Endodermal cell (in vitro differentiated cells): Measurements from ENCODE around the gene TRAPPC2. TPM values are rescaled to one million over a fixed set of nuclear protein-coding genes. Genes with fewer than 3 reads are reported as not detected.

Source experiments
- DNase-seq: peaks from one replicate; pipeline ENCODE4 v3.0.0-alpha.2; 2017
- H3K27ac ChIP-seq: 2 replicates; pipeline ENCODE4 v1.5.1; 2013; ENCODE audit warnings: mild to moderate bottlenecking, low read depth, low read length, moderate library complexity
- H3K27me3 ChIP-seq: 2 replicates; pipeline ENCODE4 v1.6.1; 2013; ENCODE audit warnings: mild to moderate bottlenecking, low read length, moderate library complexity; ENCODE audit not compliant: insufficient read depth, control insufficient read depth, poor library complexity, severe bottlenecking
- H3K36me3 ChIP-seq: 2 replicates; pipeline ENCODE4 v1.7.0; 2013; ENCODE audit warnings: mild to moderate bottlenecking, low read length, moderate library complexity; ENCODE audit not compliant: control insufficient read depth, insufficient read depth
- H3K4me1 ChIP-seq: one replicate; pipeline ENCODE4 v1.7.0; 2013; ENCODE audit warnings: low read length; ENCODE audit not compliant: control insufficient read depth, insufficient read depth
- H3K4me3 ChIP-seq: 2 replicates; pipeline ENCODE4 v1.5.1; 2013; ENCODE audit warnings: mild to moderate bottlenecking, low read length, moderate library complexity
- H3K9ac ChIP-seq: 2 replicates; pipeline ENCODE4 v1.6.1; 2013; ENCODE audit warnings: mild to moderate bottlenecking, low read length, moderate library complexity; ENCODE audit not compliant: poor library complexity, severe bottlenecking; ENCODE audit errors: extremely low read depth
- H3K9me3 ChIP-seq: 2 replicates; pipeline ENCODE4 v1.6.1; 2013; ENCODE audit warnings: mild to moderate bottlenecking, low read length, moderate library complexity; ENCODE audit not compliant: control insufficient read depth
- H3K27ac Mint-ChIP-seq: 2 replicates; pipeline ENCODE4 v1.8.0; 2020; ENCODE audit warnings: mixed read lengths
- H3K27me3 Mint-ChIP-seq: 2 replicates; pipeline ENCODE4 v1.8.0; 2021; ENCODE audit warnings: mild to moderate bottlenecking, mixed read lengths; ENCODE audit not compliant: insufficient read depth
- H3K36me3 Mint-ChIP-seq: 2 replicates; pipeline ENCODE4 v1.8.0; 2020; ENCODE audit warnings: low read depth, mixed read lengths
- H3K4me1 Mint-ChIP-seq: 2 replicates; pipeline ENCODE4 v1.8.0; 2020; ENCODE audit warnings: mixed read lengths
- H3K4me3 Mint-ChIP-seq: 2 replicates; pipeline ENCODE4 v1.8.0; 2020; ENCODE audit warnings: mild to moderate bottlenecking, moderate library complexity, mixed read lengths
- H3K9me3 Mint-ChIP-seq: 2 replicates; pipeline ENCODE4 v1.8.0; 2020; ENCODE audit warnings: mild to moderate bottlenecking, mixed read lengths
- WGBS, 2 experiments: methylation state at CpG; one replicate each; pipeline versions ENCODE4 v1.1.5 to v1.1.7; 2013; ENCODE audit warnings: missing lambda C conversion rate in 2 of 2, mixed read lengths in 1 of 2; ENCODE audit not compliant: insufficient coverage in 1 of 2, insufficient read length in 1 of 2; 5-methylcytosine and 5-hydroxymethylcytosine counted together
- total RNA-seq, 2 donors: library from RNA; stranded (reverse); fragmentation: NEBNext Ultra II Directional in 1 of 2; extraction: Animal tissue kit (Norgen Biotek cat#: 25700) in 1 of 2; gene quantifications; 2 replicates in 1 of 2; 3 replicates in 1 of 2; pipeline ENCODE4 v1.2.1, GENCODE V29; 2021
- TF ChIP-seq, protein P1 (sequence below): fragments of 200-600 bp; sonication (generic); conservative IDR thresholded peaks from 2 replicates; pipeline ENCODE4 v1.5.0; 2021; ENCODE audit warnings: antibody characterized with exemption, mild to moderate bottlenecking

The TRAPPC2 gene
- total RNA-seq, 2 donors from 2014 or later = 12.8 to 14.7 TPM

DNA sequence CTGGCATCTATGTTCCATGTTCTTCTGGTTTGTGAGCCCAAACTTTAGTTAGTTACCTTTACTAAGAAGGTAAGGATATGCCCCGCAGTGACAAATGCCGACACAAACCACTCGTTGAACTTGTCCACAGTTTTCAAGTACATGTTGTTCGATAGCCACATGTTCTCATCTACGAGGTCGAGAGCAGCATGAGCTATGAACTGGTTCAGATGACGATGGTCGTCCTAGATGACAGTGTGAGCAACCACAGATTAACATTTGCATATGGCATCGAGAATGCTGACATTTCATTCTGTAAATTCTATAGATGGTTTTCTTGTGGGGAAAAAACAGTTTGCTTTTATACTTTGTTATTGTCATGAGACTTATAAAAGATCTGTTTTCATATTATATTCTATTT lies 18.0 kb downstream of the TRAPPC2 start:
- Histone ChIP-seq H3K27ac (no peak overlapping the region), H3K4me3 (no peak overlapping the region), H3K9ac (no peak overlapping the region), H3K36me3 (peaks cover 41% of the 10 kb centered on the region), H3K27me3 (no peaks in the 10 kb centered on the region), H3K4me1 (no peaks in the 10 kb centered on the region), H3K9me3 (no peaks in the 10 kb centered on the region)
- H3K27ac Mint-ChIP-seq = no peak overlapping the region
- H3K4me1 Mint-ChIP-seq = no peaks in the 10 kb centered on the region
- H3K36me3 Mint-ChIP-seq = peaks cover 35% of the 10 kb centered on the region
- H3K4me3 Mint-ChIP-seq = no peak overlapping the region
- WGBS, 2 experiments = 96 to 100% methylated on average over 5 to 9 of the region's 9 CpGs
- H3K9me3 Mint-ChIP-seq = peaks cover 43% of the 10 kb centered on the region
- TF ChIP-seq, protein P1, sequence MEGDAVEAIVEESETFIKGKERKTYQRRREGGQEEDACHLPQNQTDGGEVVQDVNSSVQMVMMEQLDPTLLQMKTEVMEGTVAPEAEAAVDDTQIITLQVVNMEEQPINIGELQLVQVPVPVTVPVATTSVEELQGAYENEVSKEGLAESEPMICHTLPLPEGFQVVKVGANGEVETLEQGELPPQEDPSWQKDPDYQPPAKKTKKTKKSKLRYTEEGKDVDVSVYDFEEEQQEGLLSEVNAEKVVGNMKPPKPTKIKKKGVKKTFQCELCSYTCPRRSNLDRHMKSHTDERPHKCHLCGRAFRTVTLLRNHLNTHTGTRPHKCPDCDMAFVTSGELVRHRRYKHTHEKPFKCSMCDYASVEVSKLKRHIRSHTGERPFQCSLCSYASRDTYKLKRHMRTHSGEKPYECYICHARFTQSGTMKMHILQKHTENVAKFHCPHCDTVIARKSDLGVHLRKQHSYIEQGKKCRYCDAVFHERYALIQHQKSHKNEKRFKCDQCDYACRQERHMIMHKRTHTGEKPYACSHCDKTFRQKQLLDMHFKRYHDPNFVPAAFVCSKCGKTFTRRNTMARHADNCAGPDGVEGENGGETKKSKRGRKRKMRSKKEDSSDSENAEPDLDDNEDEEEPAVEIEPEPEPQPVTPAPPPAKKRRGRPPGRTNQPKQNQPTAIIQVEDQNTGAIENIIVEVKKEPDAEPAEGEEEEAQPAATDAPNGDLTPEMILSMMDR = no peak
- no peak for DNase-seq
- H3K27me3 Mint-ChIP-seq = no peaks in the 10 kb centered on the region

DNA sequence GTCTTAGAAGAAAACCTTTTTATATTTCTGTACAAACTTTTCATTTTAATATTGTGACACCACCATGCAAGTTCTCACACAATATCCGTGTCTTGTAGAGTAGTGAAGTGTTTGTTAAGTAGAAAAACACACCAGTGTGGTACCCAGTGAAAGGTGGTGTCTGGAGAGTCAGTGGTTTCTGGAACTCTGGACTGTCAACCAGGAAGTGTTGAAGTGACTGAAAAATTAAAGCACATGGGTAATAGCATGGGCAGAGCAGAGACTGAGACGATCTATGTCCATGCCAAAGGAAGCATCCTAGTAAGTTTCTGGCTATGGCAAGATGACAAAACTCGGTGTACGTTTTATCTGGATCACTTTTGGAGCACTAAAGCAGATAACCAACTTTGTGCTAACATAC lies 23.3 kb downstream of the TRAPPC2 start:
- Mint-ChIP-seq H3K4me1 (no peaks in the 10 kb centered on the region), H3K27ac (no peak overlapping the region), H3K9me3 (peaks cover 38% of the 10 kb centered on the region), H3K4me3 (no peak overlapping the region), H3K27me3 (no peaks in the 10 kb centered on the region), H3K36me3 (peaks cover 31% of the 10 kb centered on the region)
- no peaks in the 10 kb centered on the region for H3K4me1 ChIP-seq
- no peak overlapping the region for H3K27ac ChIP-seq
- H3K27me3 ChIP-seq = no peaks in the 10 kb centered on the region
- peaks cover 31% of the 10 kb centered on the region for H3K36me3 ChIP-seq
- H3K9me3 ChIP-seq = no peaks in the 10 kb centered on the region
- H3K4me3 ChIP-seq = no peak overlapping the region
- WGBS, 2 experiments = 98% methylated on average over 3 of the region's 4 CpGs; no CpG with 5 or more reads in 1 of the 2 experiments
- no peak overlapping the region for H3K9ac ChIP-seq
- no peak for DNase-seq
- TF ChIP-seq, protein P1 = no peak

DNA sequence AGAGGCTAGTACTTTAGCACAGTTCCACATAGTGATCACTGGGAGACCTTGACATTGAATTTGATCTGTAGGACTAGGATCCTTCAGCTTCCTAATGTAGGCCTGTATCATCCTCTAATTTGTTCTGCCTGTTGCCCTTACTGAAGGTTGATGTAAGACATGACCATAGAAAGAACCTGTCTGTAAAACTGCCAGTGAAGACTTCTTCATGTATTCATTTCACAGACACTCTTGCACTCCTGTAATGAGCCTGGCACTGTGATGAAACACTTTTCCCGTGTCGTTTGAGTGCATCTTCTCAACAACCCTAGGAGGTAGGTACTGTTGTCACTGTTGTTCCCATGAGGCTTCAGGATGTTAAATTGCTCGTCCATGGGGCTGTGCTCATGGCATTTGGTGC lies 30.8 kb downstream of the TRAPPC2 start:
- Histone ChIP-seq H3K27ac (no peak overlapping the region), H3K36me3 (peaks cover 4% of the 10 kb centered on the region), H3K9me3 (no peaks in the 10 kb centered on the region), H3K4me1 (no peaks in the 10 kb centered on the region), H3K9ac (no peak overlapping the region), H3K4me3 (no peak overlapping the region), H3K27me3 (no peaks in the 10 kb centered on the region)
- 94% methylated on average over 3 of the region's 3 CpGs; no CpG with 5 or more reads in 1 of the 2 experiments for WGBS, 2 experiments
- peaks cover 40% of the 10 kb centered on the region for H3K9me3 Mint-ChIP-seq
- H3K4me3 Mint-ChIP-seq = no peak overlapping the region
- DNase-seq = no peak
- no peaks in the 10 kb centered on the region for H3K27me3 Mint-ChIP-seq
- TF ChIP-seq, protein P1 = no peak
- no peak overlapping the region for H3K27ac Mint-ChIP-seq
- peaks cover 5% of the 10 kb centered on the region for H3K36me3 Mint-ChIP-seq
- peaks cover 3% of the 10 kb centered on the region for H3K4me1 Mint-ChIP-seq
